HepG2 (cell line): ENCODE results near the gene GKN1.

Experiments
- CBX5 ChIP-seq: sonication (generic); formaldehyde crosslinking; IDR thresholded peaks from 2 replicates; pipeline ENCODE4 v1.4.0; 2020; ENCODE audit warnings: missing genetic modification reagents, borderline replicate concordance
- RXRA ChIP-seq: sonication (generic); formaldehyde crosslinking; IDR thresholded peaks from 2 replicates; pipeline ENCODE4 v1.5.1; 2020; ENCODE audit warnings: missing genetic modification reagents
- ZFYVE20 ChIP-seq: sonication (generic); formaldehyde crosslinking; IDR thresholded peaks from 2 replicates; pipeline ENCODE4 v1.8.0; 2023; ENCODE audit warnings: low read depth, mild to moderate bottlenecking, moderate library complexity, missing genetic modification reagents, borderline replicate concordance
- TF ChIP-seq, protein P1 (sequence below): sonication (generic); formaldehyde crosslinking; IDR thresholded peaks from 2 replicates; pipeline ENCODE4 v1.5.0; 2020; ENCODE audit warnings: mild to moderate bottlenecking, missing genetic modification reagents, moderate library complexity

DNA sequence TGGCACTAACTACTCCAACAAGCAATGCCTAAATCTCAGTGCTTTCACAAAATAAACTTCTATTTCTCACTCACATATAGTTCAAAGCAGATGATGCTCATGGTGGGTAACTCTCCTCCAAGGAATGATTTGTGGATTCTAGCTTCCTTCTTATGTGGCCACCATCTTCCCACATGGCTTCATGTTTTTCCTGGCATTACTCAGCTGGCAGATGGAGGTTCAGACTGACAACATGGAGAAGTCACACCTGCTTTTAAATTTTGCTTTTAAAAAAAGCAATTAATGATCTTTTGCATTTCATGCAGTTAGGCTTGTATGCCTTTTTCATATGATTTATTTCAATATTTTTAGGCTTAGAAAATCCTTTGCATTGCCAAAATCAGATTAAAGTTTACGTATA lies 15.4 kb upstream of the GKN1 start:
- no peak for TF ChIP-seq RXRA (CRISPR knock-in tag)
- TF ChIP-seq, protein P1, sequence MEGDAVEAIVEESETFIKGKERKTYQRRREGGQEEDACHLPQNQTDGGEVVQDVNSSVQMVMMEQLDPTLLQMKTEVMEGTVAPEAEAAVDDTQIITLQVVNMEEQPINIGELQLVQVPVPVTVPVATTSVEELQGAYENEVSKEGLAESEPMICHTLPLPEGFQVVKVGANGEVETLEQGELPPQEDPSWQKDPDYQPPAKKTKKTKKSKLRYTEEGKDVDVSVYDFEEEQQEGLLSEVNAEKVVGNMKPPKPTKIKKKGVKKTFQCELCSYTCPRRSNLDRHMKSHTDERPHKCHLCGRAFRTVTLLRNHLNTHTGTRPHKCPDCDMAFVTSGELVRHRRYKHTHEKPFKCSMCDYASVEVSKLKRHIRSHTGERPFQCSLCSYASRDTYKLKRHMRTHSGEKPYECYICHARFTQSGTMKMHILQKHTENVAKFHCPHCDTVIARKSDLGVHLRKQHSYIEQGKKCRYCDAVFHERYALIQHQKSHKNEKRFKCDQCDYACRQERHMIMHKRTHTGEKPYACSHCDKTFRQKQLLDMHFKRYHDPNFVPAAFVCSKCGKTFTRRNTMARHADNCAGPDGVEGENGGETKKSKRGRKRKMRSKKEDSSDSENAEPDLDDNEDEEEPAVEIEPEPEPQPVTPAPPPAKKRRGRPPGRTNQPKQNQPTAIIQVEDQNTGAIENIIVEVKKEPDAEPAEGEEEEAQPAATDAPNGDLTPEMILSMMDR (CRISPR knock-in tag): no peak
- no peak for TF ChIP-seq CBX5 (CRISPR knock-in tag)
- TF ChIP-seq ZFYVE20 (CRISPR knock-in tag): no peak
